Measurements from ENCODE around the gene DTL.

DNA sequence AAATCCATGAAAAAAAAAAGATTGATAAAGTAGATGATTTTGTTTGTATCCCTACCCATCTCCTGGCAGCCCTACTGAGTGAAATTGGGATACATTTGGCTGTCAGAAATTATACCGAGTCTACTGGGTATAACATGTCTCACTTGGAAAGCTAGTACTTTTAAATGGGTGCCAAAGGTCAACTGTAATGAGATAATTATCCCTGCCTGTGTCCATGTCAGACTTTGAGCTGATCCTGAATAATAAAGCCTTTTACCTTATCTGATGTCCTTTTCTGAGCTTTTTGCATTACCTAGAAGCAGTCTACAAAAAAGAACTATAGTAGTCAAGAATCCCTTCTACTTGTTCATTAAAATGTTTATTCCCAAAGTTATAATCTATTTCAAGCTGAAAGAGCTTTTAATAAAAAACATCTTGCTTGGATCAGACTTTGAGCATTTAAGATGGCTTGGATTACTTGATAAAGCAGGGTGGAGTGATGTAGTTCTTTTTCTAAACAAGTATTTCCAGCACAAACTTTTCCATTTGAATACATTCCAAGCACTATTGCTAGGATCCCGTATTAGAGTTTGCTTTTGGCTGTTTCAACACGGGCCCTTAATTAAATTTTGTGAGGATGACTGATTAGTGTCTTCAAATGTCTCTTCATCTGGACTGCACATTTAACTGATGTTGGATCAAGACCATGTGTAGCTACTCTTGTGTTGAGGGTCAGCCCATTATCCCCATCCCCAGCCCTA is 69.2 kb downstream of the DTL start:
- TF ChIP-seq, protein P1, sequence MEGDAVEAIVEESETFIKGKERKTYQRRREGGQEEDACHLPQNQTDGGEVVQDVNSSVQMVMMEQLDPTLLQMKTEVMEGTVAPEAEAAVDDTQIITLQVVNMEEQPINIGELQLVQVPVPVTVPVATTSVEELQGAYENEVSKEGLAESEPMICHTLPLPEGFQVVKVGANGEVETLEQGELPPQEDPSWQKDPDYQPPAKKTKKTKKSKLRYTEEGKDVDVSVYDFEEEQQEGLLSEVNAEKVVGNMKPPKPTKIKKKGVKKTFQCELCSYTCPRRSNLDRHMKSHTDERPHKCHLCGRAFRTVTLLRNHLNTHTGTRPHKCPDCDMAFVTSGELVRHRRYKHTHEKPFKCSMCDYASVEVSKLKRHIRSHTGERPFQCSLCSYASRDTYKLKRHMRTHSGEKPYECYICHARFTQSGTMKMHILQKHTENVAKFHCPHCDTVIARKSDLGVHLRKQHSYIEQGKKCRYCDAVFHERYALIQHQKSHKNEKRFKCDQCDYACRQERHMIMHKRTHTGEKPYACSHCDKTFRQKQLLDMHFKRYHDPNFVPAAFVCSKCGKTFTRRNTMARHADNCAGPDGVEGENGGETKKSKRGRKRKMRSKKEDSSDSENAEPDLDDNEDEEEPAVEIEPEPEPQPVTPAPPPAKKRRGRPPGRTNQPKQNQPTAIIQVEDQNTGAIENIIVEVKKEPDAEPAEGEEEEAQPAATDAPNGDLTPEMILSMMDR (IDR thresholded peaks at IDR 0.05; ENCODE audit: low read depth, low read length) = no peak
- no peak for TF ChIP-seq EZH2phosphoT487 (IDR thresholded peaks at IDR 0.05; ENCODE audit: low read depth)

All from OCI-LY3 (cell line).